ENCODE results near the gene TIAM1. TPM values are rescaled to one million over a fixed set of nuclear protein-coding genes. Genes with fewer than 3 reads are reported as not detected.

Gene TIAM1
- polyA plus RNA-seq, 1 donor from 2014 or later: 0.54 TPM

- no peak overlapping the region for H3K4me3 Mint-ChIP-seq
- no peaks in the 10 kb centered on the region for H3K4me1 Mint-ChIP-seq
- no peaks in the 10 kb centered on the region for H3K27me3 Mint-ChIP-seq
- no peaks in the 10 kb centered on the region for H3K36me3 Mint-ChIP-seq
- peaks cover 0 to under 1% (median 0%) of the 10 kb centered on the region in 3 donors for H3K9me3 Mint-ChIP-seq
- no peak overlapping the region for H3K27ac Mint-ChIP-seq
These were observed 22.8 kb upstream of the TIAM1 start for GRCh38 chr21:31366825-31367224.

- Mint-ChIP-seq H3K27ac (no peak overlapping the region), H3K9me3 (peaks cover 0 to 14% (median 4%) of the 10 kb centered on the region in 3 donors), H3K36me3 (no peaks in the 10 kb centered on the region), H3K4me1 (no peaks in the 10 kb centered on the region), H3K4me3 (no peak overlapping the region), H3K27me3 (no peaks in the 10 kb centered on the region)
These were observed 20.3 kb upstream of the TIAM1 start for GRCh38 chr21:31364253-31364945.

- Mint-ChIP-seq H3K4me1 (no peaks in the 10 kb centered on the region), H3K36me3 (no peaks in the 10 kb centered on the region), H3K4me3 (no peak overlapping the region), H3K27ac (no peak overlapping the region), H3K27me3 (peaks cover 1% of the 10 kb centered on the region), H3K9me3 (peaks cover 1 to 14% (median 4%) of the 10 kb centered on the region in 3 donors)
These were observed 19.7 kb upstream of the TIAM1 start for GRCh38 chr21:31363720-31364119.

DNA sequence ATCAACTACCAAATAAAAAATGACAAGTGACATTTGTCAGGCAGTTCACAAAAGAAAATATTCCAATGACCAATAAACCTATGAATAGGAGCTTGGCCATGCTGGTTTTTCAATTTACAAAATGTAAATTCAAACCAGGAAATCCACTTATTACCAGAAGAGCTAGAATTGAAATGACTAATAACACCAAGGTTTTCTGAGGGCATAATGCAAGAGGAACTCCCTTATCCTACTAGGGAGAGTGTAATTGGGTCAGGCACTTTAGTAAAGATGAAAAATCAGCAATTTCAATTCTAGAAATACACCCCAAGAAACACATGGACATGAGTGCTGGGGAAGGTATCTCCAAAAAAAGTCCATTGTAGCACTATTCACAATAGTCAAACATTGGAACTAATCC lies 16.7 kb upstream of the TIAM1 start:
- no peaks in the 10 kb centered on the region for H3K36me3 Mint-ChIP-seq
- peaks cover 1 to 14% (median 4%) of the 10 kb centered on the region in 3 donors for H3K9me3 Mint-ChIP-seq
- H3K4me1 Mint-ChIP-seq: no peaks in the 10 kb centered on the region
- no peak overlapping the region for H3K27ac Mint-ChIP-seq
- no peak overlapping the region for H3K4me3 Mint-ChIP-seq
- peaks cover 1% of the 10 kb centered on the region for H3K27me3 Mint-ChIP-seq

DNA sequence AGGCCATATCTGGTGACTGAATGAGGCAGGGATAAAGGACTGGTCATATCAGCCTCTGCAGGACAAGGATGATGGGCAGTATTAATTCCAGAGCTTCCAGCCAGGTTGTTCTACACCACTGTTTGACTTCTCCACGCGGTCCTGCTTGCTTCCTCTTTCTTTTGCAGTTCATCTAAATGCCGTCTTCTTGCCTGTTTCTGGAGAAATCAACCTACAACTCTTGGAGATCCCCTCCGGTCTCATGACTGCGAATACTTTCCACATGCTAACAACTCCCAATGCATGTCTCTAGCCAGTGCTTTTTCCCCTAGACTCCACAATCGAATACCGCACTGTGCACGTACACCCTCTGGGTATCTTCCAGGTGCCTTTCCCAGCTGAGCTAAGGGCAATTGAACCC lies 14.1 kb upstream of the TIAM1 start:
- Mint-ChIP-seq H3K27me3 (peaks cover 4% of the 10 kb centered on the region), H3K27ac (no peak overlapping the region), H3K9me3 (peaks cover 1 to 14% (median 4%) of the 10 kb centered on the region in 3 donors), H3K4me1 (peaks cover 0 to 2% (median 0%) of the 10 kb centered on the region in 3 donors), H3K4me3 (no peak overlapping the region), H3K36me3 (no peaks in the 10 kb centered on the region)

DNA sequence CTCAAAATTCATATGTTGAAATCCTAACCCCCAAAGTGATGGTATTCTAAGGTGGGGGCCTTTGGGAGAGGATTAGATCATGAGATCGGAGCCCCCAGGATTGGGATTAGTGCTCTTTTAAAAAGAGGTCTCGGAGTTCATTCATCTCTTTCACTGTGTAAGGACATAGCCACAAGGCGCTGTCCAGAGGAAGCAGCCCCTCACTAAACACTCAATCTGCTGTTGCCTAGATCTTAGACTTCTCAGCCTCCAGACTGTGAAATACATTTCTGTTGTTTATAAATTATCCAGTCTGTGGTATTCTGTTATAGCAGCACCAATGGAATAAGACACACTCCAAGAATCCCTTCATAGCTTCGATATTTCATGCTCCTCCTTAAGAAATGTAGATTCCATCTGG lies 12.4 kb upstream of the TIAM1 start:
- no peaks in the 10 kb centered on the region for H3K36me3 Mint-ChIP-seq
- peaks cover 4% of the 10 kb centered on the region for H3K27me3 Mint-ChIP-seq
- H3K27ac Mint-ChIP-seq: no peak overlapping the region
- H3K9me3 Mint-ChIP-seq: peaks cover 1 to 14% (median 5%) of the 10 kb centered on the region in 3 donors
- H3K4me3 Mint-ChIP-seq: no peak overlapping the region
- H3K4me1 Mint-ChIP-seq: peaks cover 0 to 2% (median 0%) of the 10 kb centered on the region in 3 donors

DNA sequence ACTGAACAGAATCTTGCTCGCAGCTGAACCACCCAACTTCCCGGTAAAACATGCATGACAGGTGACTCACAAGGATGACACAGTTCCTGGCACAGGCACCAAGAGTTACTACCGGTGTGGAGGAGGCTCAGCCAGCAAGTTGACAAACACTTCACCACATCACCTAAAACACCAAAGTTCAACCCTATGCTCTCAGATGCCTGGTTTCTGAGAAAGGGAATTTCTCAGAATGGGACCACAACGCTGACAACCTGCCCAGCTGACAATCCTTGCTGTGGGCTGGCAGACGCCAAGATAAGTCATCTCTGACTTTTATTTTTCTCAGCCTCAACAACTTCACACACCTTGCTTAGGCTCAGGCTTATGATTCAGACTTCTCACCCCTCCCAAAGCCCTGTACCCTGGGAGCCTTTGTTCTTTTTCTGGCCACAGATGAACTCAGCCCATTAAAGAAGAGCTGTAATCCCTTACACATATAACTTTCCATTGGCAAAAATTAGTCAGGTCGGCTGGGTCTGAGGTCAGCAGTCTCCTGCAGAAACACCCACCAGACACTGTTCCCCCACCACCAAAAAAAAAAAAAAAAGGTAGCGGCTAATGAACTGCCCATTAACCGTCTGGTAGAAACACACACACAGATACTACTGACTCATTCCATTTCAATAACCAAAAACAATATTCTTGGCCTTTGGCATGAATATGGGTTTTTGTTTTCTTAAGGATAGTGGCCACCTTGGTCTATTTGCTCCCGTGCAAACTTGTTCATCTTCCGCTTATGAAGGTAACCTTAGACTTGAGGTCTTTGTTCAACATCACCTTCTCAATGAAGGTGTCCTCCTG lies 10.8 kb upstream of the TIAM1 start:
- no peak overlapping the region for H3K27ac Mint-ChIP-seq
- peaks cover 1 to 4% (median 3%) of the 10 kb centered on the region in 3 donors for H3K9me3 Mint-ChIP-seq
- H3K36me3 Mint-ChIP-seq: peaks cover 2% of the 10 kb centered on the region
- peaks cover 0 to 2% (median 0%) of the 10 kb centered on the region in 3 donors for H3K4me1 Mint-ChIP-seq
- H3K4me3 Mint-ChIP-seq: no peak overlapping the region
- peaks cover 4% of the 10 kb centered on the region for H3K27me3 Mint-ChIP-seq

DNA sequence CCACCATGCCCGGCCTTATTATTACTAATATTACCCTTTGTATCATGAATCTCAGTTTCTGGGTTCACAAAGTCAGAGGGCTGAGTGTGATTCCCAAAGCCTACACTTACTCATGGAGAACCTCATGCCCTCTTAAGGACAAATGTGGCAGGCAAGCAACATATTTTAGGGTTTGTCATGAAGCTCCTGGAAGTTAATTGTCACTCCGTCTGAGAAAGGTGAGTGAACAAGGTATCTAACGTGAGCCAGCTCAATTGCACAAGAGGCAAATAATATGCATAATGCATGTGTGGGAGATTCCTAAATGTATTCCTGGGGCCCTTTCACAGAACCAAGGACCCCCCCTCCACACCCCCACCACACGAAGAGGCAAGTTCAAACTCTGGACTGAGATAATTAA lies 10.1 kb upstream of the TIAM1 start:
- H3K27me3 Mint-ChIP-seq: peaks cover 3% of the 10 kb centered on the region
- no peak overlapping the region for H3K4me3 Mint-ChIP-seq
- peaks cover 0 to 2% (median 0%) of the 10 kb centered on the region in 3 donors for H3K4me1 Mint-ChIP-seq
- peaks cover 0 to 4% (median 3%) of the 10 kb centered on the region in 3 donors for H3K9me3 Mint-ChIP-seq
- no peak overlapping the region for H3K27ac Mint-ChIP-seq
- peaks cover 2% of the 10 kb centered on the region for H3K36me3 Mint-ChIP-seq

GRCh38 chr21:31352836-31353235 lies 8.8 kb upstream of the TIAM1 start:
- Mint-ChIP-seq H3K27me3 (peaks cover 3% of the 10 kb centered on the region), H3K36me3 (peaks cover 2% of the 10 kb centered on the region), H3K9me3 (peaks cover 0 to 4% (median 3%) of the 10 kb centered on the region in 3 donors), H3K27ac (no peak overlapping the region), H3K4me1 (peaks cover 0 to 2% (median 0%) of the 10 kb centered on the region in 3 donors), H3K4me3 (no peak overlapping the region)

DNA sequence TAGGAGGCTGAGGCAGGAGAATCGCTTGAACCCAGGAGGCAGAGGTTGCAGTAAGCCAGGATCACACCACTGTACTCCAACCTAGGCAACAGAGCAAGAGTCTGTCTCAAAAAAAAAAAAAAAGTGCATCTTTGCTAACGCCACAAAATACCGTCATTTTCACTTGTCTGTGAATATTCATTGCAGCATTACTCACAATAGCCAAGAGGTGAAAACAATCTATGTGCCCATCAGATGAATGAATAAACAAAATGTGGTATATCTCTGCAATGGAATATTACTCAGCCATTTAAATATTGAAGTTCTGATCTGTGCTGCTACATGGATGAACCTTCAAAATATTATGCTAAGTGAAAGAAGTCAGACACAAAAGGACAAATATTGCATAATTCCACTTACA lies 7.9 kb upstream of the TIAM1 start:
- Mint-ChIP-seq H3K27ac (no peak overlapping the region), H3K27me3 (peaks cover 9% of the 10 kb centered on the region), H3K36me3 (peaks cover 2% of the 10 kb centered on the region), H3K9me3 (peaks cover 0 to 4% (median 3%) of the 10 kb centered on the region in 3 donors), H3K4me3 (no peak overlapping the region), H3K4me1 (peaks cover 0 to 2% (median 0%) of the 10 kb centered on the region in 3 donors)

GRCh38 chr21:31351438-31351837 lies 7.4 kb upstream of the TIAM1 start:
- Mint-ChIP-seq H3K27ac (no peak overlapping the region), H3K27me3 (peaks cover 14% of the 10 kb centered on the region), H3K36me3 (peaks cover 2% of the 10 kb centered on the region), H3K4me1 (peaks cover 0 to 3% (median 0%) of the 10 kb centered on the region in 3 donors), H3K9me3 (peaks cover 0 to 4% (median 3%) of the 10 kb centered on the region in 3 donors), H3K4me3 (no peak overlapping the region)

GRCh38 chr21:31349208-31349607 lies 5.1 kb upstream of the TIAM1 start:
- Mint-ChIP-seq H3K9me3 (peaks cover 0 to 4% (median 3%) of the 10 kb centered on the region in 3 donors), H3K4me3 (no peak overlapping the region), H3K27me3 (peaks cover 25% of the 10 kb centered on the region), H3K4me1 (peaks cover 0 to 7% (median 2%) of the 10 kb centered on the region in 3 donors), H3K36me3 (peaks cover 2% of the 10 kb centered on the region), H3K27ac (peak overlapping the region in 1 of 3 donors; percentile 3)

GRCh38 chr21:31348188-31348587 lies 4.1 kb upstream of the TIAM1 start:
- Mint-ChIP-seq H3K36me3 (peaks cover 3% of the 10 kb centered on the region), H3K27ac (no peak overlapping the region), H3K27me3 (peaks cover 35% of the 10 kb centered on the region), H3K4me1 (peaks cover 0 to 8% (median 4%) of the 10 kb centered on the region in 3 donors), H3K4me3 (no peak overlapping the region), H3K9me3 (peaks cover 0 to 4% (median 3%) of the 10 kb centered on the region in 3 donors)

- peaks cover 0 to 4% (median 0%) of the 10 kb centered on the region in 3 donors for H3K9me3 Mint-ChIP-seq
- H3K4me3 Mint-ChIP-seq: no peak overlapping the region
- peaks cover 40% of the 10 kb centered on the region for H3K27me3 Mint-ChIP-seq
- H3K36me3 Mint-ChIP-seq: peaks cover 3% of the 10 kb centered on the region
- peaks cover 0 to 8% (median 4%) of the 10 kb centered on the region in 3 donors for H3K4me1 Mint-ChIP-seq
- no peak overlapping the region for H3K27ac Mint-ChIP-seq
These were observed 3.5 kb upstream of the TIAM1 start for GRCh38 chr21:31347435-31348032.

All from IgD-negative memory B cell (primary cell).